Glutamatergic neuron (in vitro differentiated cells): ENCODE data around the gene HEMGN. TPM values are rescaled to one million over a fixed set of nuclear protein-coding genes. Genes with fewer than 3 reads are reported as not detected.
A peak's percentile ranks its signal among the peaks of the same experiment; 100 is the strongest.

Experiments
- DNase-seq: peaks from one replicate; pipeline ENCODE4 v3.0.0; 2022
- H3K27ac Mint-ChIP-seq: one replicate; pipeline ENCODE4 v1.8.0; 2020; ENCODE audit warnings: mild to moderate bottlenecking, mixed read lengths, inconsistent platforms; ENCODE audit not compliant: unreplicated experiment
- H3K27me3 Mint-ChIP-seq: one replicate; pipeline ENCODE4 v1.8.0; 2020; ENCODE audit warnings: mild to moderate bottlenecking, moderate library complexity, mixed read lengths, inconsistent platforms; ENCODE audit not compliant: unreplicated experiment
- H3K36me3 Mint-ChIP-seq: one replicate; pipeline ENCODE4 v1.8.0; 2020; ENCODE audit warnings: mild to moderate bottlenecking, mixed read lengths, inconsistent platforms; ENCODE audit not compliant: unreplicated experiment
- H3K4me1 Mint-ChIP-seq: one replicate; pipeline ENCODE4 v1.8.0; 2020; ENCODE audit warnings: mild to moderate bottlenecking, low read depth, mixed read lengths, inconsistent platforms; ENCODE audit not compliant: unreplicated experiment
- H3K4me3 Mint-ChIP-seq: one replicate; pipeline ENCODE4 v1.8.0; 2020; ENCODE audit warnings: mild to moderate bottlenecking, mixed read lengths, inconsistent platforms; ENCODE audit not compliant: unreplicated experiment
- H3K9me3 Mint-ChIP-seq: one replicate; pipeline ENCODE4 v1.8.0; 2020; ENCODE audit warnings: mild to moderate bottlenecking, moderate library complexity, mixed read lengths, inconsistent platforms; ENCODE audit not compliant: unreplicated experiment
- total RNA-seq: library from RNA; stranded (reverse); fragmentation: NEBNext Ultra II Directional; extraction: Animal tissue kit (Norgen Biotek cat#: 25700); gene quantifications from one replicate; pipeline ENCODE4 v1.2.1, GENCODE V29; 2021; ENCODE audit not compliant: unreplicated experiment
- TF ChIP-seq, protein P1 (sequence below): fragments of 200-600 bp; sonication (generic); IDR thresholded peaks from one replicate; pipeline ENCODE4 v1.5.0; 2021; ENCODE audit not compliant: partially characterized antibody, unreplicated experiment

The HEMGN gene
- total RNA-seq, 1 donor from 2014 or later: not detected

DNA sequence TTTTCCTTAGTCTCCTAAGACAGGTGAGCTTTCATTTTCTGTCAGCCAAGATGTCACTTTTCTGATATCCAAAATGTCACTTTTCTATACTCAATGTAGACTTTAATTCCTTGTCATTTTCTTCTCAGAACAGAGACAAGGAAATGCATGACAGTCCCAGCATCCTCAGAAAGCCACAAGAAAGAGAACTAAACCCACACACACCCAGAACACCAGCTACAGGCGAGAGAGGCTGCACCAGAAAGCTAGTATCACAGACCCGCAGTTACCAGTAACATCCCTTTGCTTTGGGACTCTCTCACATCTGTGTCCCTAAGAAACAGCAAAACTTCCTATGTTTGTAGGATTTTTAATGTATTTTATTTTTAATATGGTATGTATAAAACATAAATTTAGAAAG, 32.7 kb downstream of the HEMGN start:
- Mint-ChIP-seq H3K4me3 (no peak overlapping the region), H3K36me3 (peaks cover 4% of the 10 kb centered on the region), H3K27me3 (no peaks in the 10 kb centered on the region), H3K4me1 (no peaks in the 10 kb centered on the region), H3K27ac (no peak overlapping the region), H3K9me3 (peaks cover 2% of the 10 kb centered on the region)
- no peak for DNase-seq
- TF ChIP-seq, protein P1, sequence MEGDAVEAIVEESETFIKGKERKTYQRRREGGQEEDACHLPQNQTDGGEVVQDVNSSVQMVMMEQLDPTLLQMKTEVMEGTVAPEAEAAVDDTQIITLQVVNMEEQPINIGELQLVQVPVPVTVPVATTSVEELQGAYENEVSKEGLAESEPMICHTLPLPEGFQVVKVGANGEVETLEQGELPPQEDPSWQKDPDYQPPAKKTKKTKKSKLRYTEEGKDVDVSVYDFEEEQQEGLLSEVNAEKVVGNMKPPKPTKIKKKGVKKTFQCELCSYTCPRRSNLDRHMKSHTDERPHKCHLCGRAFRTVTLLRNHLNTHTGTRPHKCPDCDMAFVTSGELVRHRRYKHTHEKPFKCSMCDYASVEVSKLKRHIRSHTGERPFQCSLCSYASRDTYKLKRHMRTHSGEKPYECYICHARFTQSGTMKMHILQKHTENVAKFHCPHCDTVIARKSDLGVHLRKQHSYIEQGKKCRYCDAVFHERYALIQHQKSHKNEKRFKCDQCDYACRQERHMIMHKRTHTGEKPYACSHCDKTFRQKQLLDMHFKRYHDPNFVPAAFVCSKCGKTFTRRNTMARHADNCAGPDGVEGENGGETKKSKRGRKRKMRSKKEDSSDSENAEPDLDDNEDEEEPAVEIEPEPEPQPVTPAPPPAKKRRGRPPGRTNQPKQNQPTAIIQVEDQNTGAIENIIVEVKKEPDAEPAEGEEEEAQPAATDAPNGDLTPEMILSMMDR: no peak

DNA sequence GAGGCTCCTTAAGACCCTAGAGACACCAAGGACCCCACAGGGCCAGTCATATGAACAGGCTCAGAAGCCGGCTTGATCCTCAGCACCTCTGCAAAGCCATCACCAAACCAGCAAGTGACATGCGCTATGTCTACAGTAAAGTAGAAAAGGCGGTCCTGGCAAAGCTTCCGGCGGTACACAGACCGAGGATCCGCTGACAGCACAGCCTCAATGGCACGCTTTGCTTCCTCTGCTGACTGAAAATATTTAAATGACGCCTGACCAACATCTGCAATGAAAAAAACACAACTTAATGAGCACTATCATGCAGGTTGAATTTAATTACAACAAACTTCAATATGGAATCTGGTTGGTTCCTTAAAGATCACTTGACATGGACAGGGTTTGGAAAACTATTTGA, 33.2 kb downstream of the HEMGN start:
- no peaks in the 10 kb centered on the region for H3K4me1 Mint-ChIP-seq
- peaks cover 2% of the 10 kb centered on the region for H3K9me3 Mint-ChIP-seq
- H3K27me3 Mint-ChIP-seq: no peaks in the 10 kb centered on the region
- H3K36me3 Mint-ChIP-seq: no peaks in the 10 kb centered on the region
- H3K27ac Mint-ChIP-seq: no peak overlapping the region
- TF ChIP-seq, protein P1: no peak
- DNase-seq: no peak
- no peak overlapping the region for H3K4me3 Mint-ChIP-seq

DNA sequence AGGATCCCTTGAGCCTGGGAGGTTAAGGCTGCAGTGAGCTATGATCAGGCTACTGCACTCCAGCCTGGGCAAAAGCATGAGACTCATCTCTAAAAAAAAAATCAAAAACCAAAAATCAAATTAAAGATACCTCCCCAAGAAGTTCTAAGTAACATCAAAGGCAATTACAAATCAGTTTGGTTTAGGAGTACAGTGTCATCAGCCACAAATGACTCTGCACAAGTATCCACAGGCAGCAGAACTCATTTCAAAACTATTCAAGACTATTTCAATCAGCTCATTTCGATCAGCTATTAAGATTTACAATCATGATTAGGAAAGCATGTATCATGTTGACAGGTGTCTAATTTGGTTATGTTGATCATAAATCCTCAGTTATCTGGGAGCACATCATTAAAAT, 34.8 kb downstream of the HEMGN start:
- Mint-ChIP-seq H3K4me1 (no peaks in the 10 kb centered on the region), H3K36me3 (no peaks in the 10 kb centered on the region), H3K9me3 (peaks cover 2% of the 10 kb centered on the region), H3K4me3 (no peak overlapping the region), H3K27me3 (no peaks in the 10 kb centered on the region), H3K27ac (no peak overlapping the region)
- no peak for DNase-seq
- TF ChIP-seq, protein P1: no peak

DNA sequence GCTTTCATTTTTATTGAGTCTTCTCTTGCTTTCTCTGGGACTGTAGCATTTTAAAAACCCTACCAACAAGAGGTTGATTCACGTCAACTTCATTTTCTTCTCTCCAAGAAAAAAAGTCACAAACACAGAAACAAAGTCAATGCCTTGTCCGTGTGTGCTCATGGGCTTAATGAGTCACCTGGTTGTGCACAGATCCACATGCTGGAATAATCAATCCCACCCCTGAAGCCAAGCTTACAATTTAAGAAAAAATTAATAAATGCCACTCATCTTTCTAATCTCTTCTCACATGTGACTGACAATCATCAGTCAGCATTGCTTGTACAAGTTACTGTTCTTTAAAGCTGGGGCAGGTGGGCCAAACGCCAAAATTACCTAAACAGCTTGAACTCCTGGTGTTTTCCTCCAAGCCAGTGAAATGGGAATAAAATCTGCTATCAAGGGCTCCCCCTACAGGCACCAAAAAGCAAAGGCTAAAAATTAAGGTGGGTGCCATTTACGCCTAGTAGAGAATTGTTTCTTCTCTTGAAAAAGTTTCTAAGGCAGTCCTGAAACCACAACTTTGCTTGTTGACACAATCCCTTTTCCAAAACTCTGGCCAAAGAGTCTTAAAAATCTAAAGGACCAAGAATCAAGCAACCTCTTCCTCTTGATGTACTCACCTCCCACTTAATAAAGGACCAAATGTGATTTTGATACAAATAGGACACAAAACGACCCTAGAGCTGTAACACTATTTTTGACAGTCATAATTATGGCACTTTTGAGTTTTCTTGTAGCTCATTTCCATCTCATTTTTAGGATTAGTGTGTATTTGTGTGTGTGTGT, 37.0 kb downstream of the HEMGN start:
- Mint-ChIP-seq H3K27ac (no peak overlapping the region), H3K9me3 (peaks cover 2% of the 10 kb centered on the region), H3K36me3 (no peaks in the 10 kb centered on the region), H3K4me1 (no peaks in the 10 kb centered on the region), H3K4me3 (no peak overlapping the region), H3K27me3 (no peaks in the 10 kb centered on the region)
- TF ChIP-seq, protein P1: peak; percentile 77
- no peak for DNase-seq

DNA sequence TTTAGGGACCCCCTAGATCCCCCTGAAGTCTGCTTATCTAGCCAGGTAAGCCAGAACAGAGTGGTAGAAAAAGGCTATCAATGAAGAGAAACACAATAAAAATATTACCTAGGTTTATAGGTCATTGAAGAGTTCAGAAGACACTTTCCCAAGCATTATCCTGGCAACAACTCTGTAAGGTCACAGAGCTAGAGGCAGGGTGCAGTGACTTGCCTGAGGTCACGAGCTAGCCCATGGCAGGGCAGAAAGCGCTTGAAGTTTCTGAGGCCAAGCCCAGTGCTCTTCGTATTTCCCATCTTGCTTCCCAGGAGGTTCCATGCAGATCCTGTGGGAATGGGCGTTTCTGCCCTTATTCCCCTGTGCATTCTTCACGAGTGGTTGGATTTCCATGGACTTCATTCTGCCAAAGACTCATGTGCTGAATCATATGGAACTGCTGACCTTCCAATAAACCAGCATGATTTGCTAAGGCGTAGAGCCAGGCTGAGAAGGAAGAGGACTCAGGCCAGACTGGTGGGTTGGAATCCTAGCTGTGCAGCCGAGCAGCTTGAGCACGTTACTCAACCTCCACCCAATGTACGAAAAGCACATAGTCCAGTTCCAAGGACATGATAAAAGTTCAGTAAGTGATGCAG, 37.8 kb downstream of the HEMGN start:
- Mint-ChIP-seq H3K36me3 (no peaks in the 10 kb centered on the region), H3K27me3 (no peaks in the 10 kb centered on the region), H3K9me3 (no peaks in the 10 kb centered on the region), H3K27ac (no peak overlapping the region), H3K4me1 (no peaks in the 10 kb centered on the region), H3K4me3 (no peak overlapping the region)
- TF ChIP-seq, protein P1: no peak
- no peak for DNase-seq
